CD4-positive, alpha-beta memory T cell (primary cell): Measurements from ENCODE around the gene RBM20. TPM values are rescaled to one million over a fixed set of nuclear protein-coding genes. Genes with fewer than 3 reads are reported as not detected.
A peak's percentile ranks its signal among the peaks of the same experiment; 100 is the strongest.

Source experiments
- CTCF ChIA-PET: fragments of 350-600 bp; sonication (Branson Sonifier 250); formaldehyde crosslinking; loops from one replicate; lab custom pipeline; 2021; ENCODE audit warnings: inconsistent platforms; ENCODE audit not compliant: partially characterized antibody; lab: Charles Lee
- POLR2A ChIA-PET: fragments of 350-600 bp; sonication (Branson Sonifier 250); formaldehyde crosslinking; loops from one replicate; lab custom pipeline; 2021; ENCODE audit not compliant: partially characterized antibody; lab: Charles Lee
- DNase-seq, 5 donors: peaks; one replicate each; pipeline versions ENCODE4 v3.0.0 to v3.0.0-alpha.2; 2020 to 2022; ENCODE audit warnings: mixed read lengths in 1 of 5
- H3K27ac ChIP-seq: one replicate; pipeline ENCODE4 v1.7.0; 2013; ENCODE audit warnings: low read depth, low read length
- H3K27me3 ChIP-seq: 2 replicates; pipeline ENCODE4 v1.7.0; 2013; ENCODE audit warnings: mild to moderate bottlenecking, low read length, moderate library complexity; ENCODE audit not compliant: insufficient read depth
- H3K36me3 ChIP-seq: 2 replicates; pipeline ENCODE4 v1.7.0; 2013; ENCODE audit warnings: mild to moderate bottlenecking, low read length, moderate library complexity; ENCODE audit not compliant: insufficient read depth
- H3K4me1 ChIP-seq: 2 replicates; pipeline ENCODE4 v1.7.0; 2013; ENCODE audit warnings: mild to moderate bottlenecking, low read length, moderate library complexity; ENCODE audit not compliant: insufficient read depth
- H3K4me3 ChIP-seq, 2 donors: one replicate each; pipeline ENCODE4 v1.7.0; 2013; ENCODE audit warnings: low read length in 2 of 2, mild to moderate bottlenecking in 1 of 2
- H3K9me3 ChIP-seq, 2 donors: one replicate each; pipeline ENCODE4 v1.7.0; 2013; ENCODE audit warnings: low read length in 2 of 2, control low read depth in 1 of 2; ENCODE audit not compliant: control insufficient read depth in 1 of 2
- H3K27ac Mint-ChIP-seq, 7 donors: one replicate each; pipeline ENCODE4 v1.8.0; 2020 to 2021; ENCODE audit warnings: mixed read lengths in 7 of 7, mild to moderate bottlenecking in 6 of 7, inconsistent platforms in 3 of 7, moderate library complexity in 3 of 7
- H3K27me3 Mint-ChIP-seq, 2 donors: one replicate each; pipeline ENCODE4 v1.8.0; 2020 to 2021; ENCODE audit warnings: mixed read lengths in 2 of 2
- H3K36me3 Mint-ChIP-seq, 2 donors: one replicate each; pipeline ENCODE4 v1.8.0; 2020 to 2021; ENCODE audit warnings: mixed read lengths in 2 of 2, inconsistent platforms in 1 of 2, mild to moderate bottlenecking in 1 of 2
- H3K4me1 Mint-ChIP-seq, 4 donors: one replicate each; pipeline ENCODE4 v1.8.0; 2020 to 2021; ENCODE audit warnings: mixed read lengths in 4 of 4, mild to moderate bottlenecking in 1 of 4
- H3K4me3 Mint-ChIP-seq, 8 donors: one replicate each; pipeline ENCODE4 v1.8.0; 2020 to 2021; ENCODE audit warnings: mixed read lengths in 8 of 8, mild to moderate bottlenecking in 7 of 8, moderate library complexity in 6 of 8, inconsistent platforms in 3 of 8
- H3K9me3 Mint-ChIP-seq, 8 donors: one replicate each; pipeline ENCODE4 v1.8.0; 2020 to 2021; ENCODE audit warnings: mixed read lengths in 8 of 8, mild to moderate bottlenecking in 5 of 8, inconsistent platforms in 3 of 8, moderate library complexity in 1 of 8
- intact Hi-C: fragments of 100-400 bp; cut with micrococcal nuclease; formaldehyde crosslinking; loops from one replicate; pipeline ENCODE4 v1.15.1; 2023
- polyA plus RNA-seq, 2 donors: library from polyadenylated mRNA; unstranded; fragments of 300-500 nt; fragmentation: Illumina TruSeq; gene quantifications; one replicate each; pipeline ENCODE4 v1.2.3, GENCODE V29; 2021
- total RNA-seq, 2 experiments: library from RNA; stranded (reverse); gene quantifications; one replicate each; pipeline ENCODE4 v1.2.3, GENCODE V29; 2021

RBM20 gene
- total and polyA plus RNA-seq, 4 experiments from 2014 or later = 0.03 TPM; not detected in 3

DNA sequence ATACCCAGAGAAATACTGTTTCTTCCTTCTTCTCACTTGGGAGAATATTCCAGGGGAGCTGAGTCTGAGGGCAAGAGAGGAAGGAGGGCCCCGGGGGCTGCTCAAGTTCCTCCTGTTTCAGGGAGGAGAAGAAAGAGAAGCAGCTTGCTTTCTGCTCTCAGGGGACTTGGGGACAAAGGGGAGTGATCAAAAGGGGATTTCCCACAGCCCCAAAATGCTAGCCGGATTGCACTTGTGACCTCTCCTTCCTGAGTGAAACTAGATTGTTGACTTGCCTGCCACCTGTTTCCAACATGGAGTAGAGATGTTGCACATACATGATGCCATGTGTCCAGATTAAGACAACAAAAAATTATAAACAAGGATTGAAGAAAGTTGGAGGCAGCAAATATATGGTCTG is 198.9 kb downstream of the RBM20 start:
- intact Hi-C loops = no loop called here
- peak overlapping the region; percentile 7 to 83 (median 34) for H3K4me3 Mint-ChIP-seq
- peaks cover 28 to 62% (median 46%) of the 10 kb centered on the region in 4 donors for H3K4me1 Mint-ChIP-seq
- Histone ChIP-seq H3K27ac (peak overlapping the region; percentile 5), H3K9me3 (no peaks in the 10 kb centered on the region), H3K4me3 (no peak overlapping the region), H3K36me3 (no peaks in the 10 kb centered on the region), H3K27me3 (no peaks in the 10 kb centered on the region), H3K4me1 (peaks cover 35% of the 10 kb centered on the region)
- ChIA-PET CTCF (interaction anchor here (1.3 to 4.8 kb wide), 6 partner anchors 9 to 39 kb away, joined by 5 to 20 read pairs (median 6); no protein-coding TSS in a partner anchor), POLR2A (interaction anchor here (0.7 to 3.8 kb wide), 7 partner anchors 10 to 40 kb away, joined by 3 to 45 read pairs (median 14); partner anchors contain the start of gene PDCD4)
- H3K27me3 Mint-ChIP-seq = no peaks in the 10 kb centered on the region
- peak; percentile 44 to 78 (median 59) for DNase-seq
- H3K36me3 Mint-ChIP-seq = no peaks in the 10 kb centered on the region
- peak overlapping the region; percentile 54 to 95 (median 85) for H3K27ac Mint-ChIP-seq
- peaks cover 0 to 3% (median 0%) of the 10 kb centered on the region in 8 donors for H3K9me3 Mint-ChIP-seq

DNA sequence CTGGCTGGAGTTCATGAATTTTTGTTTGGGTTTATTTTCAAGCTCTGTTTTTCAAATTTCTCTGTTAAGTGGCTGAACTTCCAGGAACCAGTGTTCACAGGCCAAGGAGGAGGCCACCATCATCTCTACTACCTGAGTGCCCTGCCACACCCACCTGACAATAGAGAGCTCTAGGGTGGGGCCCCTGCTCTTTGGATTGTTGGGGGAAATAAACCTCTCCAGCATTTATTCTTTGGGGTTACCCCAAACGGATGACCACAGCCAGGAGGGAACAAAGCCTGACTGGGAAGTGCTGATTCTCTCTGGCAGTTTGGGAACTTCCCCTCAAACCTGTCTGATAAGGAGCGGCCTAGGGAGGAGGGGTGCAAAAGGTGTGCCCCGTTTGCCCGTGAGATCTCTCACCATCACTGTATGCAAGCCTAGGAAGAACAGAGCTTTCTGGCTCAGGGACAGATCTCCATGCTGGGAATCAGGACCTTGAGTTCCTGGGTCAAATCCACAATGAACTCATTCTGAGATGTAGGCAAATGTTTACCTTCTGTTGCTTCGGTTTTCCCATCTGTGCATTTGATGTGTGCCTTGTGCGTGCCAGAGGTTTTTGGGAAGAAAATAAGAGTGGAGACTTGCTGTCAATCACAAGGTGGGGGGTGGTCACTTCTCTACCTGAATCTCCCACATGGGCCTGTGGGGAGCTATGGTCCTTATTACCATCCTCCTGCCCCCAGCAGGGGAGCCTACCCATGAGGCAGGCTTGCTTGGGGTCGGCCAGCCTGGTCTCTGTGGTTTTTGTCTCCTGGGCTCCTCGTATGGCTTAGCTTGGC is 199.9 kb downstream of the RBM20 start:
- no peaks in the 10 kb centered on the region for H3K36me3 ChIP-seq
- H3K9me3 Mint-ChIP-seq = peaks cover 0 to 3% (median 0%) of the 10 kb centered on the region in 8 donors
- H3K27me3 ChIP-seq = no peaks in the 10 kb centered on the region
- H3K36me3 Mint-ChIP-seq = no peaks in the 10 kb centered on the region
- H3K27ac ChIP-seq = no peak overlapping the region
- ChIA-PET CTCF (interaction anchor here (1.0 to 4.8 kb wide), 6 partner anchors 9 to 98 kb away, joined by 3 to 20 read pairs (median 6); no protein-coding TSS in a partner anchor), POLR2A (interaction anchor here (1.0 to 3.8 kb wide), 8 partner anchors 9 to 41 kb away, joined by 3 to 45 read pairs (median 12); partner anchors contain the start of gene PDCD4)
- H3K9me3 ChIP-seq = no peaks in the 10 kb centered on the region
- H3K27me3 Mint-ChIP-seq = no peaks in the 10 kb centered on the region
- DNase-seq = no peak
- no peak overlapping the region for H3K4me3 ChIP-seq
- H3K4me3 Mint-ChIP-seq = peak overlapping the region in 5 of 8 donors; percentile 5 to 83 (median 24)
- H3K4me1 ChIP-seq = peaks cover 35% of the 10 kb centered on the region
- intact Hi-C loops = no loop called here
- H3K4me1 Mint-ChIP-seq = peaks cover 31 to 67% (median 50%) of the 10 kb centered on the region in 4 donors
- peak overlapping the region in 6 of 7 donors; percentile 18 to 93 (median 77) for H3K27ac Mint-ChIP-seq

DNA sequence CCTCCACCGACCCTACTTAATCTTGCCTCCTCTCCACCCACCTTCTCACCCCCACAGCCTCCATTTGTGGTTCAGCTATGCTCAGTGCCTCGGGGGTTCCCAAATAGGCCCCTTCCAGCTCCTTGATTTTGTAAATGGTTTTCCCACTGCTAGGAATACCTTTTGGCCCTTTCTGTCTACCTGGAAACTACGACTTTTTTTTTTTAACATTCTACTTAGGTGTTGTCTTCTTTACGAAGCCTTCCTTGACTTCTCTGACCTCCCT is 200.4 kb downstream of the RBM20 start:
- POLR2A ChIA-PET = interaction anchor here (1.3 to 3.8 kb wide), 5 partner anchors 8 to 28 kb away, joined by 3 to 45 read pairs (median 14); partner anchors contain the start of gene PDCD4

DNA sequence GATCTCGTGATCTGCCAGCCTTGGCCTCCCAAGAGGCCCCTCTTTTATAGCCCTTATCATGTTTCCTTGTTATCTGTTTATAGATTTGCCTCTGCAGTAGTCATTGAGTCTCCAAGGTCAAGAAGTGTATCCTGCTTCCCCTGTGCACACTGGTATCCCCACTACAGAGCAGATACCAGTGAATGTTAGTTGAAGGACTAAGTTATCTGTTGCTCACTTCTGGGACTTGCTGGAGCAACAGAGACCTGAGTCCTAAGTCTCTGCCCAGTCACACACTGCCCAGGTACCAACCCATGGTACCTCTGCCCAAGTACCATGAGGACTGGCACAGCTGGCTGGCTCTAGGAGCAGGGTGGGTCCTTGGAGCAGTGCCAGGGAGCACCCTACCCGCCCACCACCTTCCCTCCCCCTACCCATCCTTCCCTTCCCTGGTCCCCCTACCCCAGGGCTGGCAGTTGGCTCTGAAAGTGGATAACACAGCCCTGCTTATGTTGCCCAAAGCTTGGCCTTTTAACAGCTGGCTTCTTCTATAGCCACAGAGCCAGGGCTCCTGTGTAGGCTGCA is 201.1 kb downstream of the RBM20 start:
- peaks cover 38 to 79% (median 61%) of the 10 kb centered on the region in 4 donors for H3K4me1 Mint-ChIP-seq
- peaks cover 0 to 3% (median 0%) of the 10 kb centered on the region in 8 donors for H3K9me3 Mint-ChIP-seq
- Histone ChIP-seq H3K4me1 (peaks cover 47% of the 10 kb centered on the region), H3K9me3 (no peaks in the 10 kb centered on the region), H3K27me3 (no peaks in the 10 kb centered on the region), H3K36me3 (no peaks in the 10 kb centered on the region), H3K4me3 (no peak overlapping the region), H3K27ac (no peak overlapping the region)
- H3K27ac Mint-ChIP-seq = peak overlapping the region in 2 of 7 donors; percentile 29 to 84
- ChIA-PET CTCF (interaction anchor here (4.8 kb wide), 1 partner anchor 13 kb away, joined by 20 read pairs; no protein-coding TSS in a partner anchor), POLR2A (interaction anchor here (0.7 to 1.9 kb wide), 4 partner anchors 10 to 45 kb away, joined by 3 to 9 read pairs (median 5); partner anchors contain the start of gene PDCD4)
- no peaks in the 10 kb centered on the region for H3K36me3 Mint-ChIP-seq
- intact Hi-C loops = no loop called here
- no peak for DNase-seq
- peak overlapping the region in 2 of 8 donors; percentile 15 to 41 for H3K4me3 Mint-ChIP-seq
- no peaks in the 10 kb centered on the region for H3K27me3 Mint-ChIP-seq

More for the DNA sequence above, 200.4 kb downstream of the RBM20 start:
- intact Hi-C loops = no loop called here
- Histone ChIP-seq H3K36me3 (no peaks in the 10 kb centered on the region), H3K27ac (no peak overlapping the region), H3K4me1 (peaks cover 40% of the 10 kb centered on the region), H3K9me3 (no peaks in the 10 kb centered on the region), H3K27me3 (no peaks in the 10 kb centered on the region), H3K4me3 (no peak overlapping the region)
- CTCF ChIA-PET = interaction anchor here (1.0 to 4.8 kb wide), 5 partner anchors 9 to 98 kb away, joined by 3 to 20 read pairs (median 6); no protein-coding TSS in a partner anchor
- H3K27ac Mint-ChIP-seq = peak overlapping the region in 3 of 7 donors; percentile 50 to 67 (median 59)
- no peaks in the 10 kb centered on the region for H3K36me3 Mint-ChIP-seq
- peaks cover 31 to 72% (median 54%) of the 10 kb centered on the region in 4 donors for H3K4me1 Mint-ChIP-seq
- H3K9me3 Mint-ChIP-seq = peaks cover 0 to 3% (median 0%) of the 10 kb centered on the region in 8 donors
- DNase-seq = no peak
- H3K27me3 Mint-ChIP-seq = no peaks in the 10 kb centered on the region
- peak overlapping the region in 3 of 8 donors; percentile 13 to 50 (median 24) for H3K4me3 Mint-ChIP-seq

DNA sequence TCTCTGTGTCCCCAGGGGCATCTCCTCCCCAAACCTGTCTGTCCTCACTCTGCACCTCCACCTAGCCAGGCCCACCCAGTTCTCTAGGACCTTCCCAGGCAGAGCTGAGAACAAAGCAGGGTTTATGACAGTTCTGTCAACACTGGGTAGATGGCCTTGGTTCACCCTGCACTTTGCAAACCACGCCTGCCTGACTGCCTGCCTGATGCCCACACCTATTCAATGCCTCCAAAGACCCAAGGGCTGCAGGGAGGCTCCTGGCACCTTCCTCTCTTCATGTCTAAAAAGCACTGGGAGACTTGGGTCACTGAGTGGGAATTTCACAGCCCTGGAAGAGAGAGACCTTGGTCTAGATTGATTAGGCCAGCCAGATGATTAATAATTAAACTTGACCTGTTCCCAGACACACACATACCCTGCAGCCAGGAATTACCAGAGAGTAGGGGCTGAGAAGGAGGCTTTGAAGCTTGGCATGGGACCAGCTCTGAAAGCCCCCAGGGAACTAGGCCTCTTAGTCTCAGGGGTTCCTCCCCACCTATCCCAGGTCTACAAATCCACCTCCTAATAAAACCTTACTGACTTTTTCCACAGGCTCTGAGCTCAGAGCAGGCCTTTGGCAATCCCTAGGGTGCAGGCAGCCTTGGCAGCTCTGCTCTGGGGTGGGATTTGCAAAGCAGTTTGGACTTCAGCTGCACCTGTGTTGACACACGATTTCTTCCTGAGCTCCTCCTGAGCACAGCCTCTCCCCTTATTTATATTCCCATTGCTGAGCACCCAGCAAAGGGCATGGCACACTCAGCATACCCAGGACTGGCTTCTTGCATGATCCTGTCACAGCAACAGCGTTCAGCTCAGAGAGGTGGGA is 201.9 kb downstream of the RBM20 start:
- CTCF ChIA-PET = interaction anchor here (0.9 to 1.7 kb wide), 3 partner anchors 9 to 43 kb away, joined by 3 to 7 read pairs (median 5); no protein-coding TSS in a partner anchor
- H3K36me3 Mint-ChIP-seq = no peaks in the 10 kb centered on the region
- peaks cover 44 to 86% (median 68%) of the 10 kb centered on the region in 4 donors for H3K4me1 Mint-ChIP-seq
- Histone ChIP-seq H3K36me3 (no peaks in the 10 kb centered on the region), H3K27me3 (no peaks in the 10 kb centered on the region), H3K27ac (no peak overlapping the region), H3K4me3 (no peak overlapping the region), H3K4me1 (peaks cover 54% of the 10 kb centered on the region), H3K9me3 (no peaks in the 10 kb centered on the region)
- intact Hi-C loops = no loop called here
- POLR2A ChIA-PET = interaction anchor here (1.1 to 1.9 kb wide), 5 partner anchors 9 to 31 kb away, joined by 3 to 13 read pairs (median 7); partner anchors contain the start of gene PDCD4
- H3K9me3 Mint-ChIP-seq = peaks cover 0 to 3% (median 0%) of the 10 kb centered on the region in 8 donors
- H3K4me3 Mint-ChIP-seq = no peak overlapping the region
- H3K27ac Mint-ChIP-seq = peak overlapping the region in 2 of 7 donors; percentile 36 to 44
- no peaks in the 10 kb centered on the region for H3K27me3 Mint-ChIP-seq
- no peak for DNase-seq

DNA sequence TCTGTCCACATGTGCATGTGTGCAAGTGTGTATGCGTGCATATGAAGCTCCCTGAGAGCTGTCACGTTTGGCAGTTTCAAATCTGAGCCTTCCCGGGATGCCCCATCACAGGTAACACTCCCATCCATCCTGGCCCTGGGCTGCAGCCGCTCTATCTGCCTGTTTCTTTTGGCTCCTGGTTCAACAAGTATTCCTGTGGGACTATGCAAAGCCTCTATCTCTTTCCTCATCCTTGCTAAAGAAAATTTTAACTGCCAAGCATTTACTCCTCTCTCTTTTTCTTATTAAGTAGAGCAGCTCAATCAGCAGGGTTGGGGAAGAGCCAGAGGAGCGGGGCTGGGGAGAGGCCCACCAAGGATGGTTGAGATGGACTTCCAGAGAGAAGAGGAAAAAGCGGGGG is 203.2 kb downstream of the RBM20 start:
- no peak overlapping the region for H3K27ac ChIP-seq
- no peak overlapping the region for H3K4me3 ChIP-seq
- POLR2A ChIA-PET = interaction anchor here (0.8 to 1.8 kb wide), 3 partner anchors 10 to 13 kb away, joined by 3 to 13 read pairs (median 4); no protein-coding TSS in a partner anchor
- no peaks in the 10 kb centered on the region for H3K27me3 ChIP-seq
- CTCF ChIA-PET = interaction anchor here (1.2 to 1.7 kb wide), 2 partner anchors 10 to 44 kb away, joined by 5 to 7 read pairs; no protein-coding TSS in a partner anchor
- peaks cover 0 to 3% (median 0%) of the 10 kb centered on the region in 8 donors for H3K9me3 Mint-ChIP-seq
- H3K36me3 Mint-ChIP-seq = no peaks in the 10 kb centered on the region
- H3K4me3 Mint-ChIP-seq = no peak overlapping the region
- peaks cover 58% of the 10 kb centered on the region for H3K4me1 ChIP-seq
- H3K4me1 Mint-ChIP-seq = peaks cover 49 to 90% (median 70%) of the 10 kb centered on the region in 4 donors
- intact Hi-C loops = no loop called here
- H3K36me3 ChIP-seq = no peaks in the 10 kb centered on the region
- DNase-seq = no peak
- H3K27ac Mint-ChIP-seq = peak overlapping the region in 2 of 7 donors; percentile 49 to 51
- H3K27me3 Mint-ChIP-seq = no peaks in the 10 kb centered on the region
- no peaks in the 10 kb centered on the region for H3K9me3 ChIP-seq
